Central memory CD4-positive, alpha-beta T cell (primary cell): ENCODE data around the gene LUM.

Experiments
- DNase-seq: peaks from one replicate; pipeline ENCODE4 v3.0.0; 2022
- total RNA-seq, 3 experiments: gene quantifications; one replicate each; lab custom pipeline; 2026; lab: John Stamatoyannopoulos, UW

Gene LUM
- 0 reads per million in 3 experiments for total RNA-seq

- DNase-seq: no peak
These were observed at the start of gene LUM for GRCh38 chr12:91111366-91112325. Gene LUM, minus strand, starts transcription at chr12:91111494. Its CDS starts 2,515 bp downstream, at chr12:91108979.

- no peak for DNase-seq
These were observed 49.7 kb upstream of the LUM start for GRCh38 chr12:91161009-91161408.

- DNase-seq: no peak
These were observed 44.7 kb upstream of the LUM start for GRCh38 chr12:91155990-91156389.

- DNase-seq: no peak
These were observed 42.8 kb upstream of the LUM start for GRCh38 chr12:91154131-91154530.

GRCh38 chr12:91144053-91144452 is 32.8 kb upstream of the LUM start:
- no peak for DNase-seq

GRCh38 chr12:91143206-91143605 is 31.9 kb upstream of the LUM start:
- no peak for DNase-seq

- DNase-seq: no peak
These were observed 30.9 kb upstream of the LUM start for GRCh38 chr12:91142221-91142631.

GRCh38 chr12:91140026-91140931 is 29.0 kb upstream of the LUM start:
- no peak for DNase-seq

GRCh38 chr12:91139286-91139685 is 28.0 kb upstream of the LUM start:
- DNase-seq: no peak

- DNase-seq: no peak
These were observed 27.1 kb upstream of the LUM start for GRCh38 chr12:91138337-91138920.

GRCh38 chr12:91133871-91134270 is 22.6 kb upstream of the LUM start:
- no peak for DNase-seq

- DNase-seq: no peak
These were observed 18.5 kb upstream of the LUM start for GRCh38 chr12:91129662-91130362.

- DNase-seq: no peak
These were observed 16.5 kb upstream of the LUM start for GRCh38 chr12:91127751-91128150.

- no peak for DNase-seq
These were observed 16.0 kb upstream of the LUM start for GRCh38 chr12:91127306-91127705.

GRCh38 chr12:91126516-91126915 is 15.2 kb upstream of the LUM start:
- no peak for DNase-seq

GRCh38 chr12:91123236-91123916 is 12.1 kb upstream of the LUM start:
- no peak for DNase-seq

- DNase-seq: no peak
These were observed 9.5 kb upstream of the LUM start for GRCh38 chr12:91120781-91121180.

- DNase-seq: no peak
These were observed 7.8 kb upstream of the LUM start for GRCh38 chr12:91119089-91119488.

GRCh38 chr12:91113621-91114020 is 2.3 kb upstream of the LUM start:
- no peak for DNase-seq

GRCh38 chr12:91110311-91110924 is 876 bp downstream of the LUM start:
- no peak for DNase-seq

- no peak for DNase-seq
These were observed 1.5 kb downstream of the LUM start for GRCh38 chr12:91109581-91110310.
